RWPE2 (cell line): ENCODE data around the gene GDF15.

Experiments
- ATAC-seq: fragments of 200-7000 bp; cut with Tn5 transposase; 3 replicates; pipeline ENCODE4 v1.9.1; 2021; ENCODE audit warnings: low read depth
- DNase-seq: peaks from one replicate; pipeline ENCODE4 v3.0.0-alpha.2; 2020; ENCODE audit warnings: low spot score
- H3K27ac ChIP-seq: fragments of 450-650 bp; 2 replicates; pipeline ENCODE4 v1.5.1; 2017; ENCODE audit warnings: mild to moderate bottlenecking; ENCODE audit not compliant: poor library complexity, severe bottlenecking
- H3K27me3 ChIP-seq: fragments of 250-450 bp; sonication (Bioruptor Pico); 2 replicates; pipeline ENCODE4 v1.5.1; 2021; ENCODE audit warnings: mild to moderate bottlenecking, moderate library complexity; ENCODE audit not compliant: insufficient read depth, poor library complexity, severe bottlenecking
- H3K36me3 ChIP-seq: fragments of 250-450 bp; sonication (Bioruptor Pico); 2 replicates; pipeline ENCODE4 v1.5.1; 2020; ENCODE audit warnings: low read depth, mild to moderate bottlenecking, moderate library complexity
- H3K4me1 ChIP-seq: fragments of 250-450 bp; sonication (Bioruptor Pico); 2 replicates; pipeline ENCODE4 v1.5.1; 2021; ENCODE audit warnings: mild to moderate bottlenecking, moderate library complexity; ENCODE audit not compliant: insufficient read depth, poor library complexity, severe bottlenecking
- H3K4me3 ChIP-seq: fragments of 250-450 bp; sonication (Bioruptor Pico); 2 replicates; pipeline ENCODE4 v1.5.1; 2021; ENCODE audit warnings: mild to moderate bottlenecking, moderate library complexity; ENCODE audit not compliant: severe bottlenecking
- H3K9me3 ChIP-seq: fragments of 250-450 bp; sonication (Bioruptor Pico); 2 replicates; pipeline ENCODE4 v1.5.1; 2021; ENCODE audit warnings: mild to moderate bottlenecking, moderate library complexity; ENCODE audit not compliant: severe bottlenecking
- TF ChIP-seq, protein P1 (sequence below): fragments of 450-650 bp; IDR thresholded peaks from one replicate; pipeline ENCODE4 v1.5.1; 2017; ENCODE audit warnings: mild to moderate bottlenecking, moderate library complexity; ENCODE audit not compliant: poor library complexity, severe bottlenecking

GDF15 gene

DNA sequence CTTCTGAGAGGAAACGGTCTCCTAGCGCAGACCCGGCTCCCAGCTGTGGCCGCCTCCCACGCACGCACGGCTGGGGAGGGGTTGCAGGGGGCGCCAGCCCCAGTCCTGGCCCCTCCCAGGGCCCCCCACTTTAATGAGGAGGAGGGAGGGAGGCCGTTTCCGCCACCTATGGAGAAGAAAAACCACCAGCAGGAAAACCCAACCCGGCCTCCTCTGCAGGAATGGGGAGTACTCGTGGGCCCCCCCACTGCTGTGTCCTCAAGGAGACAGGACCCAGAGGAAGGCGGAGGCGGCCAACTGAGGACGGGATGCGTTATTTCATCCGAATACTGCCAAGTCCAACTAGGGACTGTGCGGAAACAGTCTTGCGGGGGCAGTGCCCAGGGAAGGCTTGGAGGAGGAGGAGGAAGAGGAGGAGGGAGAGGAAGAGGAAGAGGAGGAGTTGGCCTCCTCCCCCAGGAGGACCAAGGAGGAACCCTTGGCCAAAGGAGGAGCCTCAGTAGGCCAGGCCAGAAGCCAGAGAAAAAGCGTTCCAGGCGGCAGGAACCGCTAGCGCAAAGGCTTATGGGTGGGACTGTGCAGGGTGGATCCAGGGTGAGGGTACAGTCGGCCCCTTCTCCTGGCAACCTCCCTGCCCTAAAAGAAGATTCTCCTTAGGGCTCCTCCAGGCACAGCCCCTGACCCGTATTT, 29.4 kb downstream of the GDF15 start:
- Histone ChIP-seq H3K4me1 (peaks cover 3% of the 10 kb centered on the region), H3K4me3 (no peak overlapping the region), H3K27me3 (no peaks in the 10 kb centered on the region), H3K27ac (no peak overlapping the region), H3K36me3 (no peaks in the 10 kb centered on the region), H3K9me3 (no peaks in the 10 kb centered on the region)
- no peak for ATAC-seq
- TF ChIP-seq, protein P1, sequence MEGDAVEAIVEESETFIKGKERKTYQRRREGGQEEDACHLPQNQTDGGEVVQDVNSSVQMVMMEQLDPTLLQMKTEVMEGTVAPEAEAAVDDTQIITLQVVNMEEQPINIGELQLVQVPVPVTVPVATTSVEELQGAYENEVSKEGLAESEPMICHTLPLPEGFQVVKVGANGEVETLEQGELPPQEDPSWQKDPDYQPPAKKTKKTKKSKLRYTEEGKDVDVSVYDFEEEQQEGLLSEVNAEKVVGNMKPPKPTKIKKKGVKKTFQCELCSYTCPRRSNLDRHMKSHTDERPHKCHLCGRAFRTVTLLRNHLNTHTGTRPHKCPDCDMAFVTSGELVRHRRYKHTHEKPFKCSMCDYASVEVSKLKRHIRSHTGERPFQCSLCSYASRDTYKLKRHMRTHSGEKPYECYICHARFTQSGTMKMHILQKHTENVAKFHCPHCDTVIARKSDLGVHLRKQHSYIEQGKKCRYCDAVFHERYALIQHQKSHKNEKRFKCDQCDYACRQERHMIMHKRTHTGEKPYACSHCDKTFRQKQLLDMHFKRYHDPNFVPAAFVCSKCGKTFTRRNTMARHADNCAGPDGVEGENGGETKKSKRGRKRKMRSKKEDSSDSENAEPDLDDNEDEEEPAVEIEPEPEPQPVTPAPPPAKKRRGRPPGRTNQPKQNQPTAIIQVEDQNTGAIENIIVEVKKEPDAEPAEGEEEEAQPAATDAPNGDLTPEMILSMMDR = no peak
- peak; percentile 62 for DNase-seq

DNA sequence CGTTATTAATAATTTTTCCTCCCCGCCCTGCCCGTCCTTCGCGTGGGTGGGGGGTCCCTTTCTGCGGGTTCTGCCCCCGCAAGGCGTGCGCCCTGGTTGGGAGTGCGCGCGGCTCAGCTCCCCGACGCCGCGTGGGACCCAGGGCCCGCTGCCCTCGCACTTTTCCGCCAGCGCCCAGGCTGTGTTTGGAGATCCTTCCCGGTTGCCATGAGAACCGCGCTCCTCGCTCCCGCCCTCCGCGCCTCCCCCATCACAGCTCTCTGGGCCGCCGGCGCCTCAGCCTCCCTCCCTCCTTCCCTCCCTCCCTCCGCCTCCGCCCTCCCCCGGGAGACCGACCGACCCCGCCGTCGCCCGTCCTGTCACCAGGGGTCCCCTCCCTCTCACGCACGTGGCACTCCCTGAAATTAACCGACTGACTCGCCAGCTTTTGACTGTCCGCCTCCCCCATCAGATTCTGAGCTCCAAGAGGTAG, 30.9 kb downstream of the GDF15 start:
- Histone ChIP-seq H3K4me1 (peaks cover 5% of the 10 kb centered on the region), H3K27ac (peak overlapping the region; percentile 70), H3K27me3 (no peaks in the 10 kb centered on the region), H3K9me3 (no peaks in the 10 kb centered on the region), H3K4me3 (peak overlapping the region; percentile 33), H3K36me3 (no peaks in the 10 kb centered on the region)
- ATAC-seq = peak; percentile 58
- DNase-seq = peak; percentile 79
- TF ChIP-seq, protein P1 = no peak

DNA sequence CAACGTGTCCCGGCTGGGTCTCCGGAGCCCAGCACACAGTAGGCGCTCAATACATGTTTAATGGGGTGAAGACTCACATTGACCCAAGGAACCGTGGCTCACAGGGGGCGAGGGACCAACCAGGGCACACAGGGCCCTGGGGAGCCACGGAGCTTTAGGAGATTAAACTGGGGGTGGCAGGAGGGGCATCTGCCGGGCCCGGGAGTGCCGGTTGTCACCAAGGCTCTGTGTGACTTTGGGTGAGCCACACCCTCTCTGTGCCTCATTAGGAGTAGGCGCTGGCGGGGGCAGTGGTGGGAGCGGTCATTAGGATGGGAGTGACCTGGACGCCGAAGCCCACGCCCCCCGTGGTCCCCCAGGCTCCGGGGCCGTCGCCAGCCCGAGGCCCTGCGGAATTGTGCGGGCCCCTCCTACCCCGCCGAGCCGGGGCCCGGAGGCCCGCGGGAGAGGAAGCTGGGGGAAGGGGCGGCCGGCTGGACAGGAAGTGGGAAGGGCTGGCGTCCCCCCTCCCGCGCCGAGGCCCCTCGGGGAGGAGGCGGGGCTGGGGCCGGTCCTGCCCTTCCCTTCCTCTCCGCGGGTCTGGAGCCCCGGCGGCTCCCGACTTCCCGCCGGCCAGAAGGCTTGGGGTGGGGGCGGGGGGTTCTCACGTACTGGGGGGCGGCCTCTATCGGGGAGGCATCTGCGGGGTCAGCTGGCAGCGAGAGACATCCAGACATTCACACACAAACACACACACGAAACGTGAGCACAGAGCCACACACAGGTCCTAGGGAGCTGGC, 31.5 kb downstream of the GDF15 start:
- Histone ChIP-seq H3K27me3 (no peaks in the 10 kb centered on the region), H3K4me1 (peaks cover 5% of the 10 kb centered on the region), H3K36me3 (no peaks in the 10 kb centered on the region), H3K9me3 (no peaks in the 10 kb centered on the region), H3K4me3 (peak overlapping the region; percentile 33), H3K27ac (peak overlapping the region; percentile 70)
- TF ChIP-seq, protein P1 = no peak
- ATAC-seq (peak; percentile 56), DNase-seq (peak; percentile 79)

DNA sequence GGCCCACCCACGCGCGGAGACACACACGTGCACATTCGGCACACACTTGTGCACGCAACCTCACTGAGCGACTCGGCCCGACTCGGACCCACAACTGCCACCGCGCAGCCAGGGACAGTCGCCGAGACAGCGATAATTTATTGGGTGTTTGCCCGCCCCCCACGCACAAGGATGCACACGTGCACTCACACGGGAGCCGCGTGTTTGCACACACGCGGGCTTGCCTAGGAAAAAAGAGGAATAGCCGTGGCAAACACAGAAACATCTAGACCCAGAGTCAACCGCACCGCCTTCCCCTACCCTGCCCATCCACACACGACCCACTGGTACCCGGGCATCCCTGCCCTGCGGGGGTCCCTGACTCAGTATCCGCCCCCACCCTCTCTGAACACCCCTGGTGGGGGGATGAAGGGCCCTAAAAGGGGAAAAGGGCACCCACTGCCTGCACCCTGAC, 32.1 kb downstream of the GDF15 start:
- TF ChIP-seq, protein P1 = no peak
- Histone ChIP-seq H3K4me3 (no peak overlapping the region), H3K4me1 (peaks cover 5% of the 10 kb centered on the region), H3K27ac (peak overlapping the region; percentile 70), H3K27me3 (no peaks in the 10 kb centered on the region), H3K9me3 (no peaks in the 10 kb centered on the region), H3K36me3 (no peaks in the 10 kb centered on the region)
- peak; percentile 72 for DNase-seq
- no peak for ATAC-seq
